Osteoblast (primary cell): Measurements from ENCODE around the gene RNF168. TPM values are rescaled to one million over a fixed set of nuclear protein-coding genes. Genes with fewer than 3 reads are reported as not detected.

Source experiments
- DNase-seq: peaks from one replicate; pipeline ENCODE4 v3.0.0; 2011; ENCODE audit warnings: low spot score, mixed read lengths; ENCODE audit not compliant: insufficient read length; ENCODE audit errors: missing footprints
- H2AFZ ChIP-seq: 2 replicates; pipeline ENCODE4 v1.6.0; 2011; ENCODE audit warnings: mild to moderate bottlenecking, low read length
- H3K27ac ChIP-seq: 2 replicates; pipeline ENCODE4 v1.5.1; 2011; ENCODE audit warnings: mild to moderate bottlenecking, low read depth, low read length, moderate library complexity
- H3K27me3 ChIP-seq: 2 replicates; pipeline ENCODE4 v1.6.0; 2012; ENCODE audit warnings: mild to moderate bottlenecking, control low read depth, inconsistent platforms, low read length, moderate library complexity; ENCODE audit not compliant: insufficient read depth
- H3K36me3 ChIP-seq: 2 replicates; pipeline ENCODE4 v1.5.1; 2011; ENCODE audit warnings: mild to moderate bottlenecking, low read length, control low read depth, moderate library complexity; ENCODE audit not compliant: insufficient read depth
- H3K4me1 ChIP-seq: 2 replicates; pipeline ENCODE4 v1.5.1; 2011; ENCODE audit warnings: mild to moderate bottlenecking, low read length, control low read depth, moderate library complexity; ENCODE audit not compliant: insufficient read depth
- H3K4me2 ChIP-seq: 2 replicates; pipeline ENCODE4 v1.6.0; 2011; ENCODE audit warnings: mild to moderate bottlenecking, low read length; ENCODE audit not compliant: insufficient read depth
- H3K4me3 ChIP-seq: fragments of 200-600 bp; sonication (generic); 3 replicates; pipeline ENCODE4 v1.5.1; 2012; ENCODE audit warnings: mild to moderate bottlenecking, low read length, inconsistent platforms; ENCODE audit not compliant: insufficient read depth
- H3K79me2 ChIP-seq: 2 replicates; pipeline ENCODE4 v1.6.0; 2012; ENCODE audit warnings: mild to moderate bottlenecking, low read length, control low read depth, inconsistent platforms; ENCODE audit not compliant: insufficient read depth
- H3K9me3 ChIP-seq: 2 replicates; pipeline ENCODE4 v1.5.1; 2011; ENCODE audit warnings: low read depth, low read length, control low read depth
- H4K20me1 ChIP-seq: 2 replicates; pipeline ENCODE4 v1.6.0; 2012; ENCODE audit warnings: mild to moderate bottlenecking, low read length, control low read depth; ENCODE audit not compliant: insufficient read depth
- CTCF ChIP-seq: IDR thresholded peaks from 2 replicates; pipeline ENCODE4 v1.5.1; 2011; ENCODE audit warnings: mild to moderate bottlenecking, low read depth, low read length, moderate library complexity; ENCODE audit errors: extremely low read depth
- total RNA-seq: library from RNA; depleted of rRNA; stranded (reverse); fragments of >200 nt; gene quantifications from 2 replicates; pipeline ENCODE4 v1.2.3, GENCODE V29; 2012

The RNF168 gene
- total RNA-seq, 1 donor, result 21.7 TPM

- Histone ChIP-seq H3K27ac (no peak overlapping the region), H3K9me3 (no peaks in the 10 kb centered on the region), H4K20me1 (peaks cover 9% of the 10 kb centered on the region), H3K4me1 (peaks cover 11% of the 10 kb centered on the region), H3K27me3 (no peaks in the 10 kb centered on the region), H3K36me3 (peaks cover 3% of the 10 kb centered on the region), H3K4me2 (no peak overlapping the region), H3K79me2 (peaks cover 96% of the 10 kb centered on the region), H2AFZ (no peak overlapping the region), H3K4me3 (no peak overlapping the region)
- TF ChIP-seq CTCF, result no peak
- DNase-seq, result no peak
Measured at GRCh38 chr3:196496183-196496582, 7.4 kb downstream of the RNF168 start.

- DNase-seq, result no peak
- peaks cover 6% of the 10 kb centered on the region for H3K36me3 ChIP-seq
- no peak for TF ChIP-seq CTCF
- H3K79me2 ChIP-seq, result peaks cover 95% of the 10 kb centered on the region
- no peak overlapping the region for H3K4me3 ChIP-seq
- H3K4me2 ChIP-seq, result no peak overlapping the region
- no peaks in the 10 kb centered on the region for H3K27me3 ChIP-seq
- no peak overlapping the region for H2AFZ ChIP-seq
- H3K4me1 ChIP-seq, result no peaks in the 10 kb centered on the region
- H3K9me3 ChIP-seq, result no peaks in the 10 kb centered on the region
- H4K20me1 ChIP-seq, result peaks cover 9% of the 10 kb centered on the region
- no peak overlapping the region for H3K27ac ChIP-seq
Measured at GRCh38 chr3:196493292-196493691, 10.3 kb downstream of the RNF168 start.

GRCh38 chr3:196492080-196492479 is 11.5 kb downstream of the RNF168 start:
- no peak for DNase-seq
- Histone ChIP-seq H3K4me3 (no peak overlapping the region), H4K20me1 (peaks cover 9% of the 10 kb centered on the region), H3K4me1 (no peaks in the 10 kb centered on the region), H3K4me2 (no peak overlapping the region), H3K27ac (no peak overlapping the region), H2AFZ (no peak overlapping the region), H3K9me3 (no peaks in the 10 kb centered on the region), H3K79me2 (peaks cover 85% of the 10 kb centered on the region), H3K27me3 (no peaks in the 10 kb centered on the region), H3K36me3 (peaks cover 15% of the 10 kb centered on the region)
- no peak for TF ChIP-seq CTCF

GRCh38 chr3:196489747-196490146 is 13.8 kb downstream of the RNF168 start:
- H3K4me3 ChIP-seq, result no peak overlapping the region
- peaks cover 34% of the 10 kb centered on the region for H3K36me3 ChIP-seq
- H3K79me2 ChIP-seq, result peaks cover 66% of the 10 kb centered on the region
- no peak for DNase-seq
- H2AFZ ChIP-seq, result no peak overlapping the region
- H3K4me2 ChIP-seq, result no peak overlapping the region
- H3K4me1 ChIP-seq, result no peaks in the 10 kb centered on the region
- no peaks in the 10 kb centered on the region for H3K27me3 ChIP-seq
- peaks cover 9% of the 10 kb centered on the region for H4K20me1 ChIP-seq
- TF ChIP-seq CTCF, result no peak
- H3K9me3 ChIP-seq, result no peaks in the 10 kb centered on the region
- H3K27ac ChIP-seq, result no peak overlapping the region
